ENCODE results near the gene ASF1A.

DNA sequence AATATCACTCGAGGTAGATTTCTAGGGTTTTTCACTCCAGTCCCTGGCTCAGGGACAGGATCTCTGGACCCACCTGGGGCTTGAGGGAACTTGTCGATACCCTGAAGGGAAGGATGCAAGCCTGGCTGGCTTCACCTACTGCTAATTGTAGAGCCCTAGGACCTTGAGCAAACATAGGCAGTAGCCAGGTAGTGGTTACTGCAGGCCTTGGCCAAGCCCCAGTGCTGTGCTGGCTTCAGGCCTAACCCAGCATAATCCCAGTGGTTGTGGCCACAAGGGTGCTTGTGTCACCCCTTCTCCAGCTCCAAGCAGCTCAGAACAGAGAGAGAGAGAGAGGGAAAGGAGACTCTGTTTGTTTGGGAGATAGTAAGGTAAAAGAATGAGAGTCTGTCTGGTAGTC is 46.8 kb downstream of the ASF1A start:
- TF ChIP-seq, protein P1, sequence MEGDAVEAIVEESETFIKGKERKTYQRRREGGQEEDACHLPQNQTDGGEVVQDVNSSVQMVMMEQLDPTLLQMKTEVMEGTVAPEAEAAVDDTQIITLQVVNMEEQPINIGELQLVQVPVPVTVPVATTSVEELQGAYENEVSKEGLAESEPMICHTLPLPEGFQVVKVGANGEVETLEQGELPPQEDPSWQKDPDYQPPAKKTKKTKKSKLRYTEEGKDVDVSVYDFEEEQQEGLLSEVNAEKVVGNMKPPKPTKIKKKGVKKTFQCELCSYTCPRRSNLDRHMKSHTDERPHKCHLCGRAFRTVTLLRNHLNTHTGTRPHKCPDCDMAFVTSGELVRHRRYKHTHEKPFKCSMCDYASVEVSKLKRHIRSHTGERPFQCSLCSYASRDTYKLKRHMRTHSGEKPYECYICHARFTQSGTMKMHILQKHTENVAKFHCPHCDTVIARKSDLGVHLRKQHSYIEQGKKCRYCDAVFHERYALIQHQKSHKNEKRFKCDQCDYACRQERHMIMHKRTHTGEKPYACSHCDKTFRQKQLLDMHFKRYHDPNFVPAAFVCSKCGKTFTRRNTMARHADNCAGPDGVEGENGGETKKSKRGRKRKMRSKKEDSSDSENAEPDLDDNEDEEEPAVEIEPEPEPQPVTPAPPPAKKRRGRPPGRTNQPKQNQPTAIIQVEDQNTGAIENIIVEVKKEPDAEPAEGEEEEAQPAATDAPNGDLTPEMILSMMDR (IDR thresholded peaks at IDR 0.05 in 2 of 3, conservative IDR thresholded peaks at IDR 0.05 in 1 of 3; ENCODE audit: control insufficient read depth in 2 of 3, extremely low read depth in 1 of 3, insufficient read depth in 1 of 3, low read depth in 3 of 3, low read length in 3 of 3) = no peak
- TF ChIP-seq POLR2A (IDR thresholded peaks at IDR 0.05; ENCODE audit: low read depth, low read length) = no peak
- TF ChIP-seq, protein P2, sequence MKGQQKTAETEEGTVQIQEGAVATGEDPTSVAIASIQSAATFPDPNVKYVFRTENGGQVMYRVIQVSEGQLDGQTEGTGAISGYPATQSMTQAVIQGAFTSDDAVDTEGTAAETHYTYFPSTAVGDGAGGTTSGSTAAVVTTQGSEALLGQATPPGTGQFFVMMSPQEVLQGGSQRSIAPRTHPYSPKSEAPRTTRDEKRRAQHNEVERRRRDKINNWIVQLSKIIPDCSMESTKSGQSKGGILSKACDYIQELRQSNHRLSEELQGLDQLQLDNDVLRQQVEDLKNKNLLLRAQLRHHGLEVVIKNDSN (IDR thresholded peaks at IDR 0.05; ENCODE audit: borderline replicate concordance, extremely low read length, insufficient read depth, low read depth, low read length) = no peak
- no peak for TF ChIP-seq SIN3A (IDR thresholded peaks at IDR 0.05; ENCODE audit: low read depth, low read length)

Measured in GM12878 (cell line).